Epithelial cell of prostate (primary cell): ENCODE results near the gene PSMB3.
A peak's percentile ranks its signal among the peaks of the same experiment; 100 is the strongest.
"Not testable (repeated sequence)": the region's sequence is repeated elsewhere in the genome, so short reads cannot be mapped to it uniquely, and the experiment has no call there.

Experiments
- DNase-seq: peaks from one replicate; pipeline ENCODE4 v3.0.0-alpha.2; 2011; ENCODE audit warnings: low read depth, low spot score
- H3K27ac ChIP-seq: fragments of 450-650 bp; 2 replicates; pipeline ENCODE4 v1.5.1; 2017; ENCODE audit warnings: mild to moderate bottlenecking

Gene PSMB3

DNA sequence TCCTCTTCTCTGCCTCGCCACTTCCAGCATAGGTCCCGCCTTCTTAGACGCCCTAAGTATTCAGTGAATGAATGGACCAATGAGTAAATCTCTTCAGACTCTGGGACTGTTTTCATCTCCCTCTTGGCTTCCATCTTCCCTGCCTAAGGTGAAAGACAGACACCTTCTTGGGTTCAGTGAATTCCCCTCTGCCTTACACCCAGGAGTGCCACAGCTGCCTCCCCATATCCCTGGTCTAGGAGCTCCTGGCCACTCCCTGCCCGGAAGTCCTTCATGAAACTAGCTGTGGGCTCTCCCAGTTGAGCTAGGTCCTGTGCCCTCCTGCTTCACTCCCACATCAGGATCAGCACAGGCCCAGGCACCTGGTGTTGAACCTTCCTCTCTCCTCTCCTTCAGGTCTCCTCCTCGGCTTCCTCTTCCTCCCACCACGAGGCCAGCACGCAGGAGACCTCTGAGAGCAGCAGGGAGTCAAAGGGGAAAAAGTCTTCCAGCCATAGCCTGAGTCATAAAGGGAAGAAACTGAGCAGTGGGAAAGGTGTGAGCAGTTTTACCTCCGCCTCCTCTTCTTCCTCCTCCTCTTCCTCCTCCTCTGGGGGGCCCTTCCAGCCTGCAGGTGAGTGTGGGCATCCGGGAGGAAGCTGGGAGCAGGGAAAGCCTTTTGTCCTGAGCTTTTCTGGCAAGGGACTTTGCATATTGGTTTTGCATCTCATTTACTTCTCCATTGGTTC is 37.2 kb upstream of the PSMB3 start:
- no peak overlapping the region for H3K27ac ChIP-seq
- DNase-seq = no peak

DNA sequence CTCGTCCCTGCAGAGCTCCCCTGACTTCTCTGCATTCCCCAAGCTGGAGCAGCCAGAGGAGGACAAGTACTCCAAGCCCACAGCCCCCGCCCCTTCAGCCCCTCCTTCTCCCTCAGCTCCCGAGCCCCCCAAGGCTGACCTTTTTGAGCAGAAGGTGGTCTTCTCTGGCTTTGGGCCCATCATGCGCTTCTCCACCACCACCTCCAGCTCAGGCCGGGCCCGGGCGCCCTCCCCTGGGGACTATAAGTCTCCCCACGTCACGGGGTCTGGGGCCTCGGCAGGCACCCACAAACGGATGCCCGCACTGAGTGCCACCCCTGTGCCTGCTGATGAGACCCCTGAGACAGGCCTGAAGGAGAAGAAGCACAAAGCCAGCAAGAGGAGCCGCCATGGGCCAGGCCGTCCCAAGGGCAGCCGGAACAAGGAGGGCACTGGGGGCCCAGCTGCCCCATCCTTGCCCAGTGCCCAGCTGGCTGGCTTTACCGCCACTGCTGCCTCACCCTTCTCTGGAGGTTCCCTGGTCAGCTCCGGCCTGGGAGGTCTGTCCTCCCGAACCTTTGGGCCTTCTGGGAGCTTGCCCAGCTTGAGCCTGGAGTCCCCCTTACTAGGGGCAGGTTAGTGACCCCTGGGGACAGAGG is 36.1 kb upstream of the PSMB3 start:
- no peak overlapping the region for H3K27ac ChIP-seq
- no peak for DNase-seq

DNA sequence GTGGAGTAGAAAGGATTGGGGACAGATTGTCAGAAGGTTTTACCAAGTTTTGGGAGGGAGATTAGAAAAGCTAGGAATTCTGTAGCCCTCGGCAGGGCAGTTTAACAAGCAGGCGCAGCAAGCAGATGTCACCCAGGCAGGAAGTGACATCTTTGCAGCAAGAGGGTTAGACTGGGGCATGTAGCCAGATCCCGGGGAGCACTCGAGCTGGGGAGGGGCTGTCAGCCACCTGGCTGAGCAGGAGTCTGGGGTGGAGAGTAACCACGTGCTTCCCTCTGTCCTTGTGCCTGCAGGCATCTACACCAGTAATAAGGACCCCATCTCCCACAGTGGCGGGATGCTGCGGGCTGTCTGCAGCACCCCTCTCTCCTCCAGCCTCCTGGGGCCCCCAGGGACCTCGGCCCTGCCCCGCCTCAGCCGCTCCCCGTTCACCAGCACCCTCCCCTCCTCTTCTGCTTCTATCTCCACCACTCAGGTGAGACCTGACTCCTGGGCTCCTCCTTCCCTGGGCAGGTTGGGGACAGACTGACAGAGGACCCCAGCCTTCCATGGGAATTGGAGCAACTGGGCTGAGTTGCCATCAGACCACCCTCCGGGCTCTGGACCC is 35.3 kb upstream of the PSMB3 start:
- no peak overlapping the region for H3K27ac ChIP-seq
- no peak for DNase-seq

DNA sequence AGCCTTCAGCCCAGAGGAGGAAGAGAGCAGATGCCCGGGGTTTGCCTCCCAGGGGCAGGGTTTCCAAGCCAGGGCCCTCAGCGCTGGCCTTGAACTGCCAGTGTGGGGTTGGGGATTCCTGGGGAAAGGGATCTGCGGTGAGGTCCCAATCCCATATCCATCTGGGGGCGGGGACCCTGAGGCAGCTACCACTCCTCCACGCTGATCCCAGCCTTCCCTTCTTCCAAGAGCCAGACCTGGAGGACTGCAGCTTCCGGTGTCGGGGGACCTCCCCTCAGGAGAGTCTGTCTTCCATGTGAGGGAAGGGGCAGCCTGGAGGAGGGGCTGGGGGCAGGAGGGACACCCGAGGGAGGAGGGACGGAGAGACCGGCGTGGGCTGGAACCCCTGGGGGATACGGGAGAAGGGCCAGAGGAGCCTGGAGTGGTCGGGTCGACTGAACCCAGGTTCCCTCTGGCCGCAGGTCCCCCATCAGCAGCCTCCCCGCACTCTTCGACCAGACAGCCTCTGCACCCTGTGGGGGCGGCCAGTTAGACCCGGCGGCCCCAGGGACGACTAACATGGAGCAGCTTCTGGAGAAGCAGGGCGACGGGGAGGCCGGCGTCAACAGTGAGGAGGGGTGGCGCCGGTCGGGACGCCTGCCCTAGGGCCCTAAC is 33.1 kb upstream of the PSMB3 start:
- DNase-seq = no peak
- no peak overlapping the region for H3K27ac ChIP-seq

DNA sequence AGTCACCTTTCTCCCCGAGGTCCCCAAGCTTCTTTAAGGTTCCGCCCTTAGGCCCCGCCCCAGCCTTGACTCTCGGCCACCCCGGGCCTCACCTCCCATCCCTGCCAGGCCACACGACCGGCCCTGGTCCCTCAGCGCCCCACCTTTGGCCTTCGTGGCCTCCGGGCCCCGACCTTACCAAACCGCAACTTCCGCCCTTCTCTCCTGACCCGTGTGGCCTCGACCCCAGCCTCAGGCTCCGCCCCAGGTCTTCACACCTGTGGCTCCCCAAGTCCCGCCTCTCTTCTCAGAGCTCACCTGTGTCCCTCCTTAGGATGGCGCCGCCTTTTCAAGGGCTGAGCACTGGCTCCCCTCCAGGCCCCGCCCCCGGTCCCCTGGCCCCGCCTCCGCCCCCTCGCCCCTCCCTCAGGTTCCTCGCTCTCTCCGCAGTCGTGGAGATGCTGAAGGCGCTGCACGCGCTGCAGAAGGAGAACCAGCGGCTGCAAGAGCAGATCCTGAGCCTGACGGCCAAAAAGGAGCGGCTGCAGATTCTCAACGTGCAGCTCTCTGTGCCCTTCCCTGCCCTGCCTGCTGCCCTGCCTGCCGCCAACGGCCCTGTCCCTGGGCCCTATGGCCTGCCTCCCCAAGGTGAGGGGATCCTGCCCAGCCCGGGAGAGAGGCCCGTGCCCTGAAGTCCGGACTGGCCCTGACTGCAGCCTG is 32.4 kb upstream of the PSMB3 start:
- no peak overlapping the region for H3K27ac ChIP-seq
- DNase-seq = no peak

DNA sequence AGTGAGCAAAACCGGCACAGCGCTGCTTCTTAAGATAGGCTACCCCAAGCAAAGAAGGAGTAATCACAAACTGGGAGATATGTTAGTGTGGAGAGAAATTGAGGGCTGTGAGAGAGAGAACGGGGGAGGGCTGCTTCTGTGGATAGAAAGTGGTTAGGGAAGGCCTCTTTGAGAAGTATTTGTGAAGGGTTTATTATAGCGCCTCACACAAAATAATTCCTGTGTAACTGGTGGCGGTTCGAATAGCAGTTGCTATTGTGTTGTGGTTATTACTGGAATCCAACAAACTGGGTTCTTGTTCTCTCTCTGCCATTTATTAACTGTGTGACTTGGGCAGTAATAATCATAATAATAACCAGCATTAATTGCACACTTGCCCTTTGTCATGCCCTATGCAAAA is 31.6 kb upstream of the PSMB3 start:
- H3K27ac ChIP-seq = no peak overlapping the region
- no peak for DNase-seq

DNA sequence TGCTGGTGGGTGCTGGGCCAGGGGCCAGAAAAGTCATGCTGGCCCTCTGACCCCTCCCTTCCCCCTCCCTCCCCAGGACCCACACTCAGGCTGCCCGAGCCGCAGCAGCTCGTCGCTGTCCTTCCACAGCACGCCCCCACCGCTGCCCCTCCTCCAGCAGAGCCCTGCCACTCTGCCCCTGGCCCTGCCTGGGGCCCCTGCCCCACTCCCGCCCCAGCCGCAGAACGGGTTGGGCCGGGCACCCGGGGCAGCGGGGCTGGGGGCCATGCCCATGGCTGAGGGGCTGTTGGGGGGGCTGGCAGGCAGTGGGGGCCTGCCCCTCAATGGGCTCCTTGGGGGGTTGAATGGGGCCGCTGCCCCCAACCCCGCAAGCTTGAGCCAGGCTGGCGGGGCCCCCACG is 30.7 kb upstream of the PSMB3 start:
- DNase-seq = no peak
- no peak overlapping the region for H3K27ac ChIP-seq

DNA sequence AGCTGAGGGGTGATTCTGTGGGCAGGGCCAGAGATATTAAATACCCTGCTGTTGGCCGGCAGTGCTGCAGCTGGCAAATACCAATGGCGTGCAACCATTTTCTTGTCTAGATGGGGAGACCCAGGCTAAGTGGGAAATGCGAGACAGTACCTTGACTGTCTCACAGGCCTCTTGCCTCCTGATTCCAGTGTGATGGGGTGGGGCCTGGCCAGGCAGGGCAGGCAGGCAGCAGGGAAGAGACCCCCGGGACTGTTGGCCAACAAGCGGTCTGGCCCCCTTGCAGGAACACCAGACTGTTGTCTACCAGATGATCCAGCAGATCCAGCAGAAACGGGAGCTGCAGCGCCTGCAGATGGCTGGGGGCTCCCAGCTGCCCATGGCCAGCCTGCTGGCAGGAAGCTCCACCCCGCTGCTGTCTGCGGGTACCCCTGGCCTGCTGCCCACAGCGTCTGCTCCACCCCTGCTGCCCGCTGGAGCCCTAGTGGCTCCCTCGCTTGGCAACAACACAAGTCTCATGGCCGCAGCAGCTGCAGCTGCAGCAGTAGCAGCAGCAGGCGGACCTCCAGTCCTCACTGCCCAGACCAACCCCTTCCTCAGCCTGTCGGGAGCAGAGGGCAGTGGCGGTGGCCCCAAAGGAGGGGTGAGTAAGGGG is 28.1 kb upstream of the PSMB3 start:
- no peak overlapping the region for H3K27ac ChIP-seq
- no peak for DNase-seq

DNA sequence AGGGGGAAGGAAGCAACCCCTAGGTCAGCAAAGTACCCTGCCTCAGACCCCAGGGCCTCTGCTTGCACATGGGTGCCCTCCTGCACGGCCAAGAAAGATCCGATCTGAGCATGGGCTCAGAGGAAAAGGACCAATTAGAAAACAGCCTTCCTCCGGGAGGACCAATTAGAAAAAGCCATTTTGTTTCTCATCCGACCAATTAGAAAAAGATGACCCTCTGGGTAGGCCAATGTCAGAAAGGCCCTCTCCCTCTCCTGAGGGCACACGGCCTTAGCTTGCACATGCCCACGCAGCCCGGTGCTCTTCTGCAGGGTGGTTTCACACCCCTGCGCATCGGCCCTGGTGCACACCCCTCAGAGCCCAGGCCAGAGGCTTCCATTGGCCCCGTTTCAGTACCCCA is 27.5 kb upstream of the PSMB3 start:
- no peak overlapping the region for H3K27ac ChIP-seq
- DNase-seq = no peak

DNA sequence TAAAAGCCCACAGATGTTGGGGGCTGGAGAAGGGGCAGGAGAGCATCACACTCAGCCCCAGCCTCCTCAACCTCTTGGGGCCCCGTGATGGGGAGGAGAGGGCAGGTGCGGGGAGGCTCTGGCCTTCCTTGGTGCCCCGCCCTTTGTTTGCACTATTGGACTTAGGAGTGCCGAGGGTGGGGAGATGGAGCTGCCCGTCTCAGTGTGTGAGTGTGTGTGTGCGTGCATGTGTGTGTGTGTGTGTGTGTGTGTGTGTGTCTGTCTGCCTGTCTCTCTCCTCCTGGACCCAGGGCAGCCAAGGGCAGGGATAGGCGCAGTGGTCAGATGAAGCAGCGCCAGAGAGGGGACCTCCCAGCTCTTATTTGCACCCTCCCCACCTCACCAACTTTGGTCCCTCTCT is 26.4 kb upstream of the PSMB3 start:
- DNase-seq, H3K27ac ChIP-seq: not testable (repeated sequence)

DNA sequence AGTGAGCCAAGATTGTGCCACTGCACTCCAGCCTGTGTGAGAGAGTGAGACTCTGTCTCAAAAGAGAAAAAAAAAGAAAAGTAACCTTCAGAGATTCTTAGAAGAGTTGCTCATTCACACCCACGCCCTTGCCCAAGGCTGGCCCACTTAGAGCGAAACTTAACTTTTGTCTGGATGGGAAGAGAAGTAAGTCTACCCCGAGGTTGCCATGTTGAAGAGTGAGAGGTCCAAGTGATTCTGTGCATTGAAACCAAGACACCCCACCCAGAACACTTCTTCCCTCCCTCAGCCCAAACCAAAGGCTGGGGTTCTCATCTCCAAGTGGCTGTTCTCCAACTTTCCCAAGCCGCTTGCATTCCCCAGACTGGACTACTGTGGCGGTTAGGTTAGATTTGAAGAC is 24.8 kb upstream of the PSMB3 start:
- no peak overlapping the region for H3K27ac ChIP-seq
- DNase-seq = no peak

DNA sequence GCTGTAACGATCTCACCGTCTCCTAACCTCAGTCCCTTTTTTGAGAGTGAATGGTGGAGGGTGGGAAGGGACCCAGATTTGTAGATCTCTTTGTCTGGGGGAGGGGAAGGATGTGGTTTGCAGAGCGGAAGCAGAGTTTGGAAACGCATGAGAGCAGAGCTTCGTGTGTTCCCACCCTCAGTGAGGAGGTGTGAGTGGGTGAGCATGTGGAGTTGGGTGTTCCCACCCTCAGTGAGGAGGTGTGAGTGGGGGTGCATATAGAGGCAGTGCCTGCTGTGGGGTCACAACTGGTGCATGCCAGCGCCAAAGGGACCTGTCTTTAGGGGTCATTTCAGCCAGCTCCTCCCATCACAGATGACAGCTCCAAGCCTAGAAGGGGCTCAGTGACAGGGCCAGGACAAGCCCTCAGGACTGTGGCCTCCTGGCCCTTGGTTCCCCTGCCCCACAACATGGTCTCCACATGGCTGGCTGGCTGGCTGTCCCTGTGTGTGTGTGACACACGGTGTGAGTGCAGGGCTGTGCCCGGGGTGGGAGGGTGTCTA is 24.2 kb upstream of the PSMB3 start:
- no peak for DNase-seq
- H3K27ac ChIP-seq = no peak overlapping the region

DNA sequence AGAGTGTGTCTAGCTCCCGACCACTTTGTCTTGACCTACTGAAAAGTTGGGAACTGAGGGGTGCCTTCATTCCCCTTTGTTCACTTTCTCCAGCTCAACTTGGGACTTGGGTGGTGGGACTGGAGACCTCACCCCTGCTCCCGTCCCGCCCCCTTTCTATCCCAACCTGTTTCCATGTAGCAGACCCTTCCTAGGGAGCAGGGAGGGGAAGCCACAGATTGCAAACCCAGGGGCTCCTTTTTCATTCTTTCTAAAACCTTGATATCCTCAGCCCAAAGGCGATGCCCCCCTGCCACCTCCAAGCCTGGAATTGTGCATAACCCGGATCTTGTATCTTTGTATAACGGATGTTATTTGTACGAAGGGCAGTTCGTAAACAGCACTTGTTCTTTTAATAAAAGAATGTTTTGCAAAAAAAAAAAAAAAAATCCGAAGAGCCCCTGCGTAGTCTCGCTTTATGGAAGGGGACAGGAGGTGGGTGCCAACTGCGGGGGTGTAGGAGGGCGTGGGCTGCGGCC is 23.1 kb upstream of the PSMB3 start:
- no peak for DNase-seq
- H3K27ac ChIP-seq = no peak overlapping the region

DNA sequence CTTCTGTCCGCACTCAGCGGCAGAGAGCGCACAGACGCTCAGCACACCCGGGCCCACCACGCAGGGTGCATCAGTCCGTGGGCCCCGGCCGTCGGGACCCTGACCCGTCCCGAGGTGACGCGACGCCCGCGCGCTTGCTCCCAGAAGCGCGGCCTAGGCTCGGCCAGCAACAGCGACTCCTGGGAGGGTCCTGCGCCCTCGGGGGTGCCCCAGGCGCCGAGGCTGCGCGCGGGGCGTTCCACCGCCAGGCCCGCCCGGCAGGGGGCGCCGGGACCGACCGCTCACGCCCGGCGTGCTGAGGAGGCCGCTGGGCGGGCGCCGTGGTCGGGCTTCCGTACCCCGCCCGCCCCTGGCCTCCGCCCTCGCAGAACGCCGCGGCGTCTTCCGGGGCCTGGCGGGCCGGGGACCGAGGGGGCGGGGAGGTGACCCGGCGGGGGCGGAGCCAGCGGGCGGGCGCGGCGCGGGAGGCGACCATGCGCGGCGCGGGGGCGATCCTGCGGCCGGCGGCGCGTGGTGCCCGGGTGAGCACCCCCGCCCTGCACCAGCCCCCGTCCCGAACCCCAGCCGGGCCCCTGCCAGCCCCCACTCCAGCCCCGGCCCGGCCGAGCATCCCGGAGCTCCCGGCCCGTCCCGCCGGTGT is 22.5 kb upstream of the PSMB3 start, which contains the start of gene CISD3:
CISD3 (plus strand) TSS at position 456 of the 640 bp plus-strand sequence; CDS start at position 474, 18 bp downstream.
- DNase-seq = no peak

DNA sequence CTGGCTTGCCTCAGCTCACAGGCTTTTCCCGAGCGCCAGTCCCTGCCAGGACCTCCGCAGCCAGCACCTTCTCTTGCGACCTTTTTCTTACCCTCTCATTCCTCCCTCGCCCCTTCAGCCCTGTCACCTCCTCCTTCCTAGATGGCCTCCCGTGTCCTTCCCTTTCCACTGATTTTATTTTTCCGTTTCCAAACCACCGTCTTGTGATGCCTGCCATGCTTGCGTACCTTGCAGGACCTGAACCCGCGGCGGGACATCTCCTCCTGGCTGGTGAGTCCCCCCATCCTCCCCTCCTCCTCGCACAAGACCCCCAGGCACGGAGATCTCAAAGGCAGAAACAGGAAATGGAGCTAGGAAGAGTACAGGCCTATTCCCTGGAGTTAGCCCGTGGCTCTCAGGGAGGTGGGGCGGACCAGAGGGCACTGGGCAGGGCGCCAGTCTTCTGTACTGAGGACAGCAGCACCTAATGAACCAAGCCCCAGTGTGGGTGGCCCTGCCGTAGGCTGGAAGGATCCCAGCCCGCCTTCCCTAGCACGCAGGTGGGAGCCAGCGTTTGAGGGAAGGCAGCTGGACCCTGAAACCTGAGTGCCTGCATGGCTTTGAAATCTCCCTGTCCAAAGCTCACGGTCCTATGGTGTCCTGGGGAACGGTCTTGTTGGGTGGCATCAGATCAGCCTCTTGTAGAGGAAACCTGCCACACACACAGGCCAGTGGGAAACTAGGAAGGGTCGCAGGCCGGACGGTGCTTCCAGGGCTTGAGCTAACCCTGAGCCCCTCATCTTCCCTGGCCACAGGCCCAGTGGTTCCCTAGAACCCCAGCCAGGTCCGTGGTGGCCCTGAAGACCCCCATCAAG is 21.8 kb upstream of the PSMB3 start:
- H3K27ac ChIP-seq = peak overlapping the region; percentile 51
- DNase-seq = no peak

More for the DNA sequence above, 22.5 kb upstream of the PSMB3 start, which contains the start of gene CISD3:
- peak within 1 kb of the TSS; percentile 51 for H3K27ac ChIP-seq

DNA sequence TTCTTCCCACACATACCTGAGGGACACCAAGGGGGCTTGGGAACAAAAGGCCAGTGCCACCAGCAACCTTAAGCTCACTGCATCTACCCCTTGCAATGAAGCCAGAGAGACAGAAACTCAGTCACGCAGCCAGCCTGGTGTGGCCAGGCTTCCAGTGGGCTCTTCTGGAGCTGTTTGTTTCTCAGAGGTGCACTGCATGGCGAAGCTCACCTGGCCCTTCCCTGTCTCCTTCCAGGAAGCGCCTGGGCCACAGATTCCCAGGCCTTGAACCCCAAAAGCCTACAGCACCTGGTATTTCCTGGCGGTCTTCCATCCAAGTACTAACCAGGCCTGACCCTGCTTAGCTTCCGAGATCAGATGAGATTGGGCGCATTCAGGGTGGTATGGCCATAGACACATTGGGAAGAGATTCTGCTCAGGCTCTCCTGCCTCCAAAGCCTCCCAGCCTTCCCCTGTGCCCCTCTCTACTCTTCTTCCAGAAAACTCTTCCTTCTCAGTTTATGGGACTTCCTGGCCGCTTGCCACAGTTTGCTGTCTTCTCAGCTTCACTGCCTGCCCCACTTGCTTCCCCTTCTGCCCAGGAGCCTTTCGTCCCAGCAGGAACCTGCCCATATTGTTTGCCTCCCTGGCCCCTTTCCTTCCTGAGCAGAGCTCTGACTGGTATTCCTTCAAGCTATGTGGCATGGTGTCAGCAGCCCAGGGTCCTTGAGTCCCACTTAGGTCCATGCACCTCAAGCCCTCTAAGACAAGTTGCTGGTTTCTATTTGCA is 20.8 kb upstream of the PSMB3 start:
- no peak for DNase-seq
- H3K27ac ChIP-seq = no peak overlapping the region
